RCC 7860 (cell line): ENCODE data around the gene PAAF1.

Source experiments
- DNase-seq: peaks from one replicate; pipeline ENCODE4 v3.0.0-alpha.2; 2015; ENCODE audit warnings: low spot score
- FAIRE-seq: peaks from 2 replicates; lab custom pipeline; 2012; peaks lifted over from hg19 to GRCh38; lab: Jason Lieb, UNC

PAAF1 gene

GRCh38 chr11:73876424-73877310 is at the start of gene PAAF1, which contains the start of gene COA4:
Gene PAAF1 (plus strand): TSS chr11:73876999. CDS start chr11:73877022, 23 bp downstream.
Gene COA4 (minus strand): TSS chr11:73876846. CDS start chr11:73873378, 3,468 bp downstream.
- FAIRE-seq: peak; percentile 72
- DNase-seq: peak; percentile 89

GRCh38 chr11:73830261-73830660 is 46.5 kb upstream of the PAAF1 start:
- FAIRE-seq: no peak

GRCh38 chr11:73833067-73833466 is 43.7 kb upstream of the PAAF1 start:
- FAIRE-seq (no peak), DNase-seq (no peak)

More at GRCh38 chr11:73830261-73830660, 46.5 kb upstream of the PAAF1 start:
- no peak for DNase-seq

- FAIRE-seq (no peak), DNase-seq (no peak)
Measured at GRCh38 chr11:73838443-73839122, 38.2 kb upstream of the PAAF1 start.

GRCh38 chr11:73839123-73839457 is 37.7 kb upstream of the PAAF1 start:
- FAIRE-seq (no peak), DNase-seq (no peak)

- DNase-seq (no peak), FAIRE-seq (no peak)
Measured at GRCh38 chr11:73851046-73851764, 25.6 kb upstream of the PAAF1 start.

GRCh38 chr11:73852049-73852448 is 24.8 kb upstream of the PAAF1 start:
- FAIRE-seq: no peak
- DNase-seq: no peak

- no peak for FAIRE-seq
- DNase-seq: no peak
Measured at GRCh38 chr11:73854680-73855079, 22.1 kb upstream of the PAAF1 start.

GRCh38 chr11:73856031-73856567 is 20.7 kb upstream of the PAAF1 start:
- FAIRE-seq (no peak), DNase-seq (no peak)

GRCh38 chr11:73859671-73860070 is 17.1 kb upstream of the PAAF1 start:
- DNase-seq (no peak), FAIRE-seq (no peak)

- DNase-seq (no peak), FAIRE-seq (no peak)
Measured at GRCh38 chr11:73860202-73860601, 16.6 kb upstream of the PAAF1 start.

- FAIRE-seq (no peak), DNase-seq (no peak)
Measured at GRCh38 chr11:73862986-73863385, 13.8 kb upstream of the PAAF1 start.

GRCh38 chr11:73866095-73866579 is 10.7 kb upstream of the PAAF1 start:
- no peak for DNase-seq
- no peak for FAIRE-seq

- DNase-seq (peak; percentile 77), FAIRE-seq (peak; percentile 82)
Measured at GRCh38 chr11:73866586-73866996, 10.2 kb upstream of the PAAF1 start.

GRCh38 chr11:73869332-73869949 is 7.4 kb upstream of the PAAF1 start:
- DNase-seq: no peak
- FAIRE-seq: no peak

GRCh38 chr11:73870261-73870660 is 6.5 kb upstream of the PAAF1 start:
- no peak for DNase-seq

GRCh38 chr11:73872749-73873357 is 3.9 kb upstream of the PAAF1 start:
- FAIRE-seq (no peak), DNase-seq (no peak)

More at GRCh38 chr11:73870261-73870660, 6.5 kb upstream of the PAAF1 start:
- no peak for FAIRE-seq

GRCh38 chr11:73875380-73875779 is 1.4 kb upstream of the PAAF1 start:
- no peak for DNase-seq
- no peak for FAIRE-seq

GRCh38 chr11:73875840-73876239 is 959 bp upstream of the PAAF1 start:
- FAIRE-seq: no peak
- no peak for DNase-seq

GRCh38 chr11:73878771-73879170 is 2.0 kb downstream of the PAAF1 start:
- no peak for DNase-seq
- FAIRE-seq: no peak
